Hepatocyte (in vitro differentiated cells): Measurements from ENCODE around the gene PTPRQ. TPM values are rescaled to one million over a fixed set of nuclear protein-coding genes. Genes with fewer than 3 reads are reported as not detected.
A peak's percentile ranks its signal among the peaks of the same experiment; 100 is the strongest.
"Not testable (repeated sequence)": the region's sequence is repeated elsewhere in the genome, so short reads cannot be mapped to it uniquely, and the experiment has no call there.

Source experiments
- DNase-seq: peaks from one replicate; pipeline ENCODE4 v3.0.0-alpha.2; 2016; ENCODE audit warnings: low spot score
- H2AFZ ChIP-seq: fragments of 200-600 bp; sonication (generic); 2 replicates; pipeline ENCODE4 v1.6.0; 2016; ENCODE audit warnings: antibody characterized with exemption, mild to moderate bottlenecking
- H3K27ac ChIP-seq: fragments of 200-600 bp; sonication (generic); 2 replicates; pipeline ENCODE4 v1.5.1; 2016; ENCODE audit warnings: mild to moderate bottlenecking
- H3K27me3 ChIP-seq: fragments of 200-600 bp; sonication (generic); 2 replicates; pipeline ENCODE4 v1.6.1; 2016
- H3K36me3 ChIP-seq: fragments of 200-600 bp; sonication (generic); replicated peaks from 2 replicates; pipeline ENCODE4 v1.5.1; 2016; ENCODE audit warnings: low read depth; ENCODE audit not compliant: insufficient read depth
- H3K4me1 ChIP-seq: fragments of 200-600 bp; sonication (generic); 2 replicates; pipeline ENCODE4 v1.5.1; 2016; ENCODE audit warnings: mild to moderate bottlenecking, moderate library complexity; ENCODE audit not compliant: insufficient read depth
- H3K4me2 ChIP-seq: fragments of 200-600 bp; sonication (generic); 2 replicates; pipeline ENCODE4 v1.6.0; 2016
- H3K4me3 ChIP-seq: fragments of 200-600 bp; sonication (generic); 2 replicates; pipeline ENCODE4 v1.5.1; 2016; ENCODE audit warnings: mild to moderate bottlenecking
- H3K79me2 ChIP-seq: fragments of 200-600 bp; sonication (generic); 2 replicates; pipeline ENCODE4 v1.6.0; 2017; ENCODE audit warnings: mild to moderate bottlenecking
- H3K9me2 ChIP-seq: fragments of 200-600 bp; sonication (generic); replicated peaks from 2 replicates; pipeline ENCODE4 v1.6.0; 2017; ENCODE audit warnings: mild to moderate bottlenecking; ENCODE audit not compliant: insufficient read depth
- H3K9me3 ChIP-seq: fragments of 200-600 bp; sonication (generic); 2 replicates; pipeline ENCODE4 v1.5.1; 2016; ENCODE audit warnings: low read depth, mild to moderate bottlenecking
- H4K20me1 ChIP-seq: fragments of 200-600 bp; sonication (generic); 2 replicates; pipeline ENCODE4 v1.6.0; 2016; ENCODE audit warnings: mild to moderate bottlenecking; ENCODE audit not compliant: insufficient read depth, poor library complexity, severe bottlenecking
- CTCF ChIP-seq: fragments of 200-600 bp; sonication (generic); IDR thresholded peaks from 2 replicates; pipeline ENCODE4 v1.5.1; 2016; ENCODE audit warnings: antibody characterized with exemption, mild to moderate bottlenecking; ENCODE audit not compliant: poor library complexity
- EZH2 ChIP-seq: fragments of 200-600 bp; sonication (generic); IDR thresholded peaks from 2 replicates; pipeline ENCODE4 v1.6.1; 2016; ENCODE audit warnings: antibody characterized with exemption, mild to moderate bottlenecking, borderline replicate concordance
- EZH2phosphoT487 ChIP-seq: fragments of 200-600 bp; sonication (generic); IDR thresholded peaks from one replicate; pipeline ENCODE4 v1.6.1; 2018; ENCODE audit warnings: antibody characterized with exemption, mild to moderate bottlenecking, low read depth, moderate library complexity; ENCODE audit not compliant: unreplicated experiment, severe bottlenecking
- WGBS: methylation state at CpG from one replicate; pipeline ENCODE4 v1.1.6; 2016; ENCODE audit warnings: low lambda C conversion rate; ENCODE audit errors: missing lambda C conversion rate; 5-methylcytosine and 5-hydroxymethylcytosine counted together
- polyA plus RNA-seq: library from polyadenylated mRNA; unstranded; fragments of >200 nt; fragmentation: Nextera tagmentation; extraction: Ambion mirVana; gene quantifications from 2 replicates; pipeline ENCODE4 v1.2.1, GENCODE V29; 2016
- total RNA-seq: library from RNA; depleted of rRNA; stranded (reverse); fragments of >200 nt; gene quantifications from 2 replicates; pipeline ENCODE4 v1.2.3, GENCODE V29; 2014

PTPRQ gene
- total and polyA plus RNA-seq, 2 experiments from 2014 or later, result 0.03 TPM; not detected in 1

GRCh38 chr12:80472236-80472635 is 28.2 kb downstream of the PTPRQ start:
- Histone ChIP-seq H2AFZ (no peak overlapping the region), H3K27ac (no peak overlapping the region), H4K20me1 (no peaks in the 10 kb centered on the region), H3K4me3 (no peak overlapping the region), H3K9me2 (no peaks in the 10 kb centered on the region), H3K4me1 (no peaks in the 10 kb centered on the region), H3K36me3 (no peaks in the 10 kb centered on the region), H3K27me3 (no peaks in the 10 kb centered on the region), H3K9me3 (no peaks in the 10 kb centered on the region), H3K79me2 (no peaks in the 10 kb centered on the region), H3K4me2 (no peak overlapping the region)
- DNase-seq, result no peak
- TF ChIP-seq EZH2, result no peak
- TF ChIP-seq CTCF, result no peak
- no peak for TF ChIP-seq EZH2phosphoT487

GRCh38 chr12:80472911-80473500 is 29.0 kb downstream of the PTPRQ start:
- WGBS, result 10% methylated on average over 4 of the region's 4 CpGs
- no peak overlapping the region for H2AFZ ChIP-seq
- no peak overlapping the region for H3K4me3 ChIP-seq
- H4K20me1 ChIP-seq, result no peaks in the 10 kb centered on the region
- no peak overlapping the region for H3K4me2 ChIP-seq
- H3K4me1 ChIP-seq, result no peaks in the 10 kb centered on the region
- H3K36me3 ChIP-seq, result no peaks in the 10 kb centered on the region
- H3K79me2 ChIP-seq, result no peaks in the 10 kb centered on the region
- no peak overlapping the region for H3K27ac ChIP-seq
- H3K9me2 ChIP-seq, result no peaks in the 10 kb centered on the region
- TF ChIP-seq EZH2phosphoT487 (no peak), CTCF (peak; percentile 68)
- peak; percentile 63 for DNase-seq
- H3K9me3 ChIP-seq, result no peaks in the 10 kb centered on the region
- no peaks in the 10 kb centered on the region for H3K27me3 ChIP-seq

GRCh38 chr12:80477521-80478145 is 33.6 kb downstream of the PTPRQ start:
- H3K4me3 ChIP-seq, H3K4me2 ChIP-seq, H3K79me2 ChIP-seq, H3K9me3 ChIP-seq, H3K27ac ChIP-seq, H3K9me2 ChIP-seq, DNase-seq, H3K4me1 ChIP-seq, H4K20me1 ChIP-seq, H3K36me3 ChIP-seq, H2AFZ ChIP-seq, H3K27me3 ChIP-seq: not testable (repeated sequence)
- WGBS, result 95% methylated on average over 31 of the region's 31 CpGs

- H2AFZ ChIP-seq, result peak overlapping the region; percentile 44
Measured at GRCh38 chr12:80484746-80485145, 40.7 kb downstream of the PTPRQ start.

More at GRCh38 chr12:80484746-80485145, 40.7 kb downstream of the PTPRQ start:
- Histone ChIP-seq H3K36me3 (no peaks in the 10 kb centered on the region), H3K27ac (no peak overlapping the region), H3K27me3 (no peaks in the 10 kb centered on the region), H3K4me3 (no peak overlapping the region), H3K79me2 (no peaks in the 10 kb centered on the region), H4K20me1 (no peaks in the 10 kb centered on the region), H3K9me3 (no peaks in the 10 kb centered on the region), H3K9me2 (no peaks in the 10 kb centered on the region), H3K4me1 (no peaks in the 10 kb centered on the region), H3K4me2 (peak overlapping the region; percentile 39)
- TF ChIP-seq EZH2 (no peak), EZH2phosphoT487 (no peak), CTCF (no peak)
- WGBS, result 71% methylated on average over 2 of the region's 2 CpGs
- DNase-seq, result no peak
